ENCODE measurements around the gene PDAP1. TPM values are rescaled to one million over a fixed set of nuclear protein-coding genes. Genes with fewer than 3 reads are reported as not detected.

PDAP1 gene
- total RNA-seq (2016; rRNA removed; fragmentation: Illumina TruSeq; extraction: Trizol) (95.1 and 100 TPM in 2 replicates), polyA plus RNA-seq (2011; rRNA removed) (12.8 and 13.0 TPM in 2 replicates), polyA minus RNA-seq (2011; rRNA and poly(A)+ RNA removed; ENCODE audit: low replicate concordance) (11.3 and 20.5 TPM in 2 replicates), Bru-seq, nascent RNA (percentile 86 among the genes with signal in this experiment), BruChase-seq, experiment 1, labeled RNA remaining after a 6-hour chase (percentile 90 among the genes with signal in this experiment), BruChase-seq, experiment 2, labeled RNA remaining after a 2-hour chase (percentile 88 among the genes with signal in this experiment)
- total RNA-seq (2016; cell fraction: cytosol; rRNA removed; fragmentation: Illumina TruSeq; extraction: Trizol; ENCODE audit: low read depth), result 15.0 and 19.2 TPM in 2 replicates
- 90.3 and 105 TPM in 2 replicates for total RNA-seq (2016; cell fraction: insoluble cytoplasmic fraction; rRNA removed; fragmentation: Illumina TruSeq; extraction: Trizol)
- total RNA-seq (2016; cell fraction: membrane; rRNA removed; fragmentation: Illumina TruSeq; extraction: Trizol), result 52.2 and 52.9 TPM in 2 replicates
- total RNA-seq (2016; cell fraction: nucleus; rRNA removed; fragmentation: Illumina TruSeq; extraction: Trizol), result 30.1 and 33.8 TPM in 2 replicates
- 19.6 and 25.2 TPM in 2 replicates for polyA plus RNA-seq (2011; cell fraction: cytosol; rRNA removed)
- 14.1 and 20.3 TPM in 2 replicates for polyA plus RNA-seq (2011; cell fraction: nucleus; rRNA removed)
- polyA plus RNA-seq (2012), result 53.9 and 81.7 TPM in 2 replicates
- polyA plus RNA-seq (2016; cell fraction: cytosol; fragmentation: Illumina TruSeq; extraction: Trizol; ENCODE audit: low read depth), result 38.3 and 39.1 TPM in 2 replicates
- polyA plus RNA-seq (2016; cell fraction: insoluble cytoplasmic fraction; fragmentation: Illumina TruSeq; extraction: Trizol; ENCODE audit: low read depth), result 158 and 188 TPM in 2 replicates
- polyA plus RNA-seq (2016; cell fraction: membrane; fragmentation: Illumina TruSeq; extraction: Trizol; ENCODE audit: low read depth), result 81.7 and 84.4 TPM in 2 replicates
- 112 and 119 TPM in 2 replicates for polyA plus RNA-seq (2016; cell fraction: nucleus; fragmentation: Illumina TruSeq; extraction: Trizol; ENCODE audit: insufficient read depth, low read depth)
- polyA minus RNA-seq (2011; cell fraction: cytosol; rRNA and poly(A)+ RNA removed), result 9.1 and 13.5 TPM in 2 replicates
- polyA minus RNA-seq (2011; cell fraction: nucleus; rRNA and poly(A)+ RNA removed), result 5.4 and 7.5 TPM in 2 replicates
- long read RNA-seq, experiment 1, transcript PDAP1-201 (6 exons, 2,546 nt), result major isoform, 19 of 34 reads
- long read RNA-seq, experiment 1, partial matches to known transcripts, result 11 of 34 reads
- long read RNA-seq, experiment 1, other reads (novel, unspliced or antisense), result 4 of 34 reads
- long read RNA-seq, experiment 2, transcript PDAP1-201 (6 exons, 2,546 nt), result major isoform, 80 of 213 reads
- long read RNA-seq, experiment 2, partial matches to known transcripts, result 85 of 213 reads
- long read RNA-seq, experiment 2, other reads (novel, unspliced or antisense), result 48 of 213 reads

- peaks cover 5% of the 10 kb centered on the region; the same call in 1 of the 2 replicates for H4K20me1 ChIP-seq (ENCODE audit: insufficient read depth, low read length)
- H3K9ac ChIP-seq (ENCODE audit: insufficient read depth, low read depth, low read length), result peak within 1 kb of the TSS; percentile 99
- H3K79me2 ChIP-seq (ENCODE audit: insufficient read depth, low read length), result peaks cover 62% of the 10 kb centered on the region
- ChIA-PET POLR2A (interaction anchor here (0.7 to 2.6 kb wide), 22 partner anchors 8 to 567 kb away, joined by 3 to 29 read pairs (median 6); partner anchors contain the start of genes ARPC1A, ARPC1B, ATP5MF and AZGP1), CTCF (ENCODE audit: low intra/inter-chr PET ratio, low total read pairs) (no interaction called here)
- intact Hi-C loops (cut with micrococcal nuclease; ENCODE audit: unreplicated experiment) (loop anchor here (2.0 to 5.0 kb wide), 2 partner anchors 36 to 56 kb away; partner anchors contain the start of gene ARPC1B), in situ Hi-C loops (cut with HindIII; ENCODE audit: extremely low pct_ligation_motif_present, low pct_unique_long_range_greater_than_20kb) (no loop called here)
- H2AFZ ChIP-seq (ENCODE audit: low read length), result no peak within 1 kb of the TSS
- under 1% methylated on average over 35 of the region's 72 CpGs for WGBS (ENCODE audit: low lambda C conversion rate)
- peaks cover 0 to 4% of the 10 kb centered on the region in 2 experiments; a peak in 2 of 5 replicates for H3K27me3 ChIP-seq (ENCODE audit: control insufficient read depth in 1 of 2, insufficient read depth in 2 of 2, low read length in 2 of 2)
- peak; percentile 94 for FAIRE-seq
- H3K4me1 ChIP-seq (ENCODE audit: insufficient read depth, low read length), result peaks cover 41% of the 10 kb centered on the region
- H3K36me3 ChIP-seq (replicated peaks in 1 of 2; ENCODE audit: control insufficient read depth in 1 of 2, insufficient read depth in 2 of 2, low read length in 2 of 2), result peaks cover 18 to 44% of the 10 kb centered on the region in 2 experiments
- no peaks in the 10 kb centered on the region for H3K9me3 ChIP-seq (ENCODE audit: low read length)
- H3K27ac ChIP-seq (ENCODE audit: extremely low read length, insufficient read depth, low read length), result peak within 1 kb of the TSS; percentile 98
- H3K4me2 ChIP-seq (ENCODE audit: low read depth, low read length), result peak within 1 kb of the TSS; percentile 84
- no TSS peak for BruUV-seq (replicated peaks)
- peak; percentile 91 for DNase-seq (ENCODE audit: low spot score)
- peak within 1 kb of the TSS; percentile 80 to 100 (median 93) for H3K4me3 ChIP-seq (replicated peaks in 1 of 3; ENCODE audit: insufficient read depth in 1 of 3, low read depth in 2 of 3, low read length in 3 of 3)
- ATAC-seq, result peak; percentile 90
- TF ChIP-seq ZBTB38 (CRISPR knock-in tag; IDR thresholded peaks at IDR 0.05) (peak; percentile 68; the same call in 1 of the 2 replicates), ZNF337 (CRISPR knock-in tag; IDR thresholded peaks at IDR 0.05; ENCODE audit: borderline replicate concordance, low read depth) (peak; percentile 68; the same call in 1 of the 2 replicates), REL (CRISPR knock-in tag; conservative IDR thresholded peaks at IDR 0.05) (no peak), ONECUT2 (CRISPR knock-in tag; IDR thresholded peaks at IDR 0.05) (no peak), RFX1 (IDR thresholded peaks at IDR 0.05) (peak; percentile 77), ZNF574 (CRISPR knock-in tag; IDR thresholded peaks at IDR 0.05) (peak; percentile 89), ZNF879 (CRISPR knock-in tag; IDR thresholded peaks at IDR 0.05) (no peak), ZNF496 (CRISPR knock-in tag; IDR thresholded peaks at IDR 0.05; ENCODE audit: insufficient replicate concordance) (no peak), ZNF121 (CRISPR knock-in tag; IDR thresholded peaks at IDR 0.05) (no peak), STAT5B (CRISPR knock-in tag; IDR thresholded peaks at IDR 0.05) (0 out of 2 replicates have a peak, but pooled peaks have one; percentile 30), SP140L (CRISPR knock-in tag; IDR thresholded peaks at IDR 0.05; ENCODE audit: borderline replicate concordance) (peak; percentile 58; the same call in 1 of the 2 replicates)
- TF ChIP-seq, protein P1, sequence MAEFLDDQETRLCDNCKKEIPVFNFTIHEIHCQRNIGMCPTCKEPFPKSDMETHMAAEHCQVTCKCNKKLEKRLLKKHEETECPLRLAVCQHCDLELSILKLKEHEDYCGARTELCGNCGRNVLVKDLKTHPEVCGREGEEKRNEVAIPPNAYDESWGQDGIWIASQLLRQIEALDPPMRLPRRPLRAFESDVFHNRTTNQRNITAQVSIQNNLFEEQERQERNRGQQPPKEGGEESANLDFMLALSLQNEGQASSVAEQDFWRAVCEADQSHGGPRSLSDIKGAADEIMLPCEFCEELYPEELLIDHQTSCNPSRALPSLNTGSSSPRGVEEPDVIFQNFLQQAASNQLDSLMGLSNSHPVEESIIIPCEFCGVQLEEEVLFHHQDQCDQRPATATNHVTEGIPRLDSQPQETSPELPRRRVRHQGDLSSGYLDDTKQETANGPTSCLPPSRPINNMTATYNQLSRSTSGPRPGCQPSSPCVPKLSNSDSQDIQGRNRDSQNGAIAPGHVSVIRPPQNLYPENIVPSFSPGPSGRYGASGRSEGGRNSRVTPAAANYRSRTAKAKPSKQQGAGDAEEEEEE (CRISPR knock-in tag; IDR thresholded peaks at IDR 0.05; ENCODE audit: borderline replicate concordance), result no peak
Measured at GRCh38 chr7:99408379-99409191, at the start of gene PDAP1, which contains the start of gene BUD31. PDAP1 (minus strand) TSS chr7:99408597; CDS start chr7:99408548, 49 bp downstream. BUD31 (plus strand) TSS chr7:99408969; CDS start chr7:99411093, 2,124 bp downstream.
